NCI-H2107 treated with DMSO at 0.1 percent for 48 hours (cell line): ENCODE results near the gene CGA.
A peak's percentile ranks its signal among the peaks of the same experiment; 100 is the strongest.
"Not testable (repeated sequence)": the region's sequence is repeated elsewhere in the genome, so short reads cannot be mapped to it uniquely, and the experiment has no call there.

Experiments used
- DNase-seq: peaks from one replicate; lab custom pipeline; 2025; ENCODE audit not compliant: unreplicated experiment; lab: John Stamatoyannopoulos, UW

Gene CGA

GRCh38 chr6:87095087-87095509, at the start of gene CGA:
CGA (minus strand) TSS chr6:87095106; CDS start chr6:87088200, 6,906 bp downstream.
- DNase-seq, result no peak

GRCh38 chr6:87139927-87140326, 45.0 kb upstream of the CGA start:
- DNase-seq, result not testable (repeated sequence)

GRCh38 chr6:87139236-87139635, 44.3 kb upstream of the CGA start:
- DNase-seq, result peak; percentile 33

- DNase-seq, result no peak
Measured at GRCh38 chr6:87136963-87137362, 42.1 kb upstream of the CGA start.

GRCh38 chr6:87127737-87128136, 32.8 kb upstream of the CGA start:
- no peak for DNase-seq

- no peak for DNase-seq
Measured at GRCh38 chr6:87126501-87126900, 31.6 kb upstream of the CGA start.

- DNase-seq, result no peak
Measured at GRCh38 chr6:87124074-87124473, 29.2 kb upstream of the CGA start.

GRCh38 chr6:87122477-87122876, 27.6 kb upstream of the CGA start:
- no peak for DNase-seq

- no peak for DNase-seq
Measured at GRCh38 chr6:87118054-87118453, 23.1 kb upstream of the CGA start.

GRCh38 chr6:87116922-87117321, 22.0 kb upstream of the CGA start:
- DNase-seq, result no peak

- no peak for DNase-seq
Measured at GRCh38 chr6:87115402-87116135, 20.7 kb upstream of the CGA start.

- DNase-seq, result no peak
Measured at GRCh38 chr6:87110636-87111035, 15.7 kb upstream of the CGA start.

- DNase-seq, result no peak
Measured at GRCh38 chr6:87105823-87106222, 10.9 kb upstream of the CGA start.

GRCh38 chr6:87104667-87105066, 9.8 kb upstream of the CGA start:
- no peak for DNase-seq

GRCh38 chr6:87103977-87104601, 9.2 kb upstream of the CGA start:
- no peak for DNase-seq

GRCh38 chr6:87102151-87102621, 7.3 kb upstream of the CGA start:
- DNase-seq, result no peak

GRCh38 chr6:87101067-87101466, 6.2 kb upstream of the CGA start:
- DNase-seq, result no peak

- no peak for DNase-seq
Measured at GRCh38 chr6:87100216-87100615, 5.3 kb upstream of the CGA start.

- no peak for DNase-seq
Measured at GRCh38 chr6:87099472-87099871, 4.6 kb upstream of the CGA start.

GRCh38 chr6:87094576-87094975, 330 bp downstream of the CGA start:
- no peak for DNase-seq

- no peak for DNase-seq
Measured at GRCh38 chr6:87093651-87094050, 1.3 kb downstream of the CGA start.

- no peak for DNase-seq
Measured at GRCh38 chr6:87093199-87093598, 1.7 kb downstream of the CGA start.

GRCh38 chr6:87092435-87092834, 2.5 kb downstream of the CGA start:
- no peak for DNase-seq
